H1 (cell line): ENCODE measurements around the gene PUDP. TPM values are rescaled to one million over a fixed set of nuclear protein-coding genes. Genes with fewer than 3 reads are reported as not detected.

Experiments
- BRCA1 ChIP-seq: IDR thresholded peaks from 2 replicates; pipeline ENCODE4 v1.6.1; 2012; ENCODE audit warnings: low read depth, low read length, improper control_type of control experiment
- CBX8 ChIP-seq: fragments of 300-800, 300-1000 bp; sonication (generic); IDR thresholded peaks from 2 replicates; pipeline ENCODE4 v1.7.1; 2016; ENCODE audit warnings: low read depth, low read length, borderline replicate concordance
- HDAC6 ChIP-seq: IDR thresholded peaks from one replicate; pipeline ENCODE4 v1.7.1; 2012; ENCODE audit warnings: low read depth, mild to moderate bottlenecking, inconsistent platforms, low read length, moderate library complexity
- KDM4A ChIP-seq: IDR thresholded peaks from one replicate; pipeline ENCODE4 v1.7.1; 2012; ENCODE audit warnings: low read depth, mild to moderate bottlenecking, moderate library complexity, low read length, inconsistent platforms; ENCODE audit not compliant: severe bottlenecking
- POLR2AphosphoS5 ChIP-seq: IDR thresholded peaks from 2 replicates; pipeline ENCODE4 v1.6.1; 2011; ENCODE audit warnings: low read depth, low read length
- RFX5 ChIP-seq: IDR thresholded peaks from 2 replicates; pipeline ENCODE4 v1.6.1; 2011; ENCODE audit warnings: low read depth, low read length, improper control_type of control experiment, borderline replicate concordance
- polyA plus RNA-seq, 7 experiments: library from polyadenylated mRNA; depleted of rRNA in 3 of 7; stranded (reverse) in 5 of 7; unstranded in 2 of 7; fragments of >200 nt in 5 of 7; fragments of 200-250 nt in 2 of 7; gene quantifications; 1 replicate in 5 of 7; 2 replicates in 1 of 7; 4 replicates in 1 of 7; pipeline versions ENCODE4 v1.2.1 to v1.2.3, GENCODE V29; 2011 to 2013; ENCODE audit warnings: missing spikeins in 2 of 7, mixed read lengths in 2 of 7
- total RNA-seq: library from RNA; stranded (reverse); fragmentation: NEBNext Ultra II Directional; extraction: Animal tissue kit (Norgen Biotek cat#: 25700); gene quantifications from 2 replicates; pipeline ENCODE4 v1.2.1, GENCODE V29; 2021
- TF ChIP-seq, protein P1 (sequence below): fragments of 300-600 bp; sonication (generic); IDR thresholded peaks from 2 replicates; pipeline ENCODE4 v1.7.1; 2012; ENCODE audit warnings: low read length, moderate library complexity, mild to moderate bottlenecking, inconsistent platforms; ENCODE audit not compliant: insufficient replicate concordance

The PUDP gene
- total and polyA plus RNA-seq, 2 of the 8 experiments (the other 6 are each of a cell fraction or from before 2014, with no cell fraction given), result 27.2 to 30.2 TPM

DNA sequence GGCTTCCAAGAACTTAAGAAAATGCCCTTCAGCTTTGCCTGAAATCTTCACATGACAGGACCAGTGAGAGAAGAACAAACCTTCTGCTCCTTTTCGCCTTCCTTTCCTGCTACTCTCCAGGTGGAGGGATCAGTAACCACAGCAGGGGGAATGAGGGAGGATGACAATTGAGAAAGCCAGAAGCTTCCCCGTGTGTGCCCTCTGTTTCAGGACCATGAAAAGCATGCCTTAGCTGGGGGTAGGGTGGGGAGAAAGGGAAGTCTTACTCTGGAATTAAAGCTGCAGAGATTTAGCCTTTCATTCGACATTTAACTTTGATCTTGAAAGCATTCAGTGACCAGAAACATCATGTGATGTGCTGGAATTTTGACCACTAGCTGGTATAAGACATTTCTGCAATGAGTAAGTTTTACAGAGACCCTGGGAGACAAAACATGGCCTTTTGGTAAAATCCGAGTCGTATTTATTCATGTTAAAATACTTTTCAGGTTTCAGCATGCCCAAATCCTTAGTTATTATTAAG lies 10.6 kb upstream of the PUDP start (continued):
- TF ChIP-seq, protein P1, sequence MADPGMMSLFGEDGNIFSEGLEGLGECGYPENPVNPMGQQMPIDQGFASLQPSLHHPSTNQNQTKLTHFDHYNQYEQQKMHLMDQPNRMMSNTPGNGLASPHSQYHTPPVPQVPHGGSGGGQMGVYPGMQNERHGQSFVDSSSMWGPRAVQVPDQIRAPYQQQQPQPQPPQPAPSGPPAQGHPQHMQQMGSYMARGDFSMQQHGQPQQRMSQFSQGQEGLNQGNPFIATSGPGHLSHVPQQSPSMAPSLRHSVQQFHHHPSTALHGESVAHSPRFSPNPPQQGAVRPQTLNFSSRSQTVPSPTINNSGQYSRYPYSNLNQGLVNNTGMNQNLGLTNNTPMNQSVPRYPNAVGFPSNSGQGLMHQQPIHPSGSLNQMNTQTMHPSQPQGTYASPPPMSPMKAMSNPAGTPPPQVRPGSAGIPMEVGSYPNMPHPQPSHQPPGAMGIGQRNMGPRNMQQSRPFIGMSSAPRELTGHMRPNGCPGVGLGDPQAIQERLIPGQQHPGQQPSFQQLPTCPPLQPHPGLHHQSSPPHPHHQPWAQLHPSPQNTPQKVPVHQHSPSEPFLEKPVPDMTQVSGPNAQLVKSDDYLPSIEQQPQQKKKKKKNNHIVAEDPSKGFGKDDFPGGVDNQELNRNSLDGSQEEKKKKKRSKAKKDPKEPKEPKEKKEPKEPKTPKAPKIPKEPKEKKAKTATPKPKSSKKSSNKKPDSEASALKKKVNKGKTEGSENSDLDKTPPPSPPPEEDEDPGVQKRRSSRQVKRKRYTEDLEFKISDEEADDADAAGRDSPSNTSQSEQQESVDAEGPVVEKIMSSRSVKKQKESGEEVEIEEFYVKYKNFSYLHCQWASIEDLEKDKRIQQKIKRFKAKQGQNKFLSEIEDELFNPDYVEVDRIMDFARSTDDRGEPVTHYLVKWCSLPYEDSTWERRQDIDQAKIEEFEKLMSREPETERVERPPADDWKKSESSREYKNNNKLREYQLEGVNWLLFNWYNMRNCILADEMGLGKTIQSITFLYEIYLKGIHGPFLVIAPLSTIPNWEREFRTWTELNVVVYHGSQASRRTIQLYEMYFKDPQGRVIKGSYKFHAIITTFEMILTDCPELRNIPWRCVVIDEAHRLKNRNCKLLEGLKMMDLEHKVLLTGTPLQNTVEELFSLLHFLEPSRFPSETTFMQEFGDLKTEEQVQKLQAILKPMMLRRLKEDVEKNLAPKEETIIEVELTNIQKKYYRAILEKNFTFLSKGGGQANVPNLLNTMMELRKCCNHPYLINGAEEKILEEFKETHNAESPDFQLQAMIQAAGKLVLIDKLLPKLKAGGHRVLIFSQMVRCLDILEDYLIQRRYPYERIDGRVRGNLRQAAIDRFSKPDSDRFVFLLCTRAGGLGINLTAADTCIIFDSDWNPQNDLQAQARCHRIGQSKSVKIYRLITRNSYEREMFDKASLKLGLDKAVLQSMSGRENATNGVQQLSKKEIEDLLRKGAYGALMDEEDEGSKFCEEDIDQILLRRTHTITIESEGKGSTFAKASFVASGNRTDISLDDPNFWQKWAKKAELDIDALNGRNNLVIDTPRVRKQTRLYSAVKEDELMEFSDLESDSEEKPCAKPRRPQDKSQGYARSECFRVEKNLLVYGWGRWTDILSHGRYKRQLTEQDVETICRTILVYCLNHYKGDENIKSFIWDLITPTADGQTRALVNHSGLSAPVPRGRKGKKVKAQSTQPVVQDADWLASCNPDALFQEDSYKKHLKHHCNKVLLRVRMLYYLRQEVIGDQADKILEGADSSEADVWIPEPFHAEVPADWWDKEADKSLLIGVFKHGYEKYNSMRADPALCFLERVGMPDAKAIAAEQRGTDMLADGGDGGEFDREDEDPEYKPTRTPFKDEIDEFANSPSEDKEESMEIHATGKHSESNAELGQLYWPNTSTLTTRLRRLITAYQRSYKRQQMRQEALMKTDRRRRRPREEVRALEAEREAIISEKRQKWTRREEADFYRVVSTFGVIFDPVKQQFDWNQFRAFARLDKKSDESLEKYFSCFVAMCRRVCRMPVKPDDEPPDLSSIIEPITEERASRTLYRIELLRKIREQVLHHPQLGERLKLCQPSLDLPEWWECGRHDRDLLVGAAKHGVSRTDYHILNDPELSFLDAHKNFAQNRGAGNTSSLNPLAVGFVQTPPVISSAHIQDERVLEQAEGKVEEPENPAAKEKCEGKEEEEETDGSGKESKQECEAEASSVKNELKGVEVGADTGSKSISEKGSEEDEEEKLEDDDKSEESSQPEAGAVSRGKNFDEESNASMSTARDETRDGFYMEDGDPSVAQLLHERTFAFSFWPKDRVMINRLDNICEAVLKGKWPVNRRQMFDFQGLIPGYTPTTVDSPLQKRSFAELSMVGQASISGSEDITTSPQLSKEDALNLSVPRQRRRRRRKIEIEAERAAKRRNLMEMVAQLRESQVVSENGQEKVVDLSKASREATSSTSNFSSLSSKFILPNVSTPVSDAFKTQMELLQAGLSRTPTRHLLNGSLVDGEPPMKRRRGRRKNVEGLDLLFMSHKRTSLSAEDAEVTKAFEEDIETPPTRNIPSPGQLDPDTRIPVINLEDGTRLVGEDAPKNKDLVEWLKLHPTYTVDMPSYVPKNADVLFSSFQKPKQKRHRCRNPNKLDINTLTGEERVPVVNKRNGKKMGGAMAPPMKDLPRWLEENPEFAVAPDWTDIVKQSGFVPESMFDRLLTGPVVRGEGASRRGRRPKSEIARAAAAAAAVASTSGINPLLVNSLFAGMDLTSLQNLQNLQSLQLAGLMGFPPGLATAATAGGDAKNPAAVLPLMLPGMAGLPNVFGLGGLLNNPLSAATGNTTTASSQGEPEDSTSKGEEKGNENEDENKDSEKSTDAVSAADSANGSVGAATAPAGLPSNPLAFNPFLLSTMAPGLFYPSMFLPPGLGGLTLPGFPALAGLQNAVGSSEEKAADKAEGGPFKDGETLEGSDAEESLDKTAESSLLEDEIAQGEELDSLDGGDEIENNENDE, result no peak
- TF ChIP-seq CBX8 (no peak), HDAC6 (no peak), POLR2AphosphoS5 (no peak), KDM4A (no peak), BRCA1 (no peak), RFX5 (no peak)
